Tibial artery (tissue), 4 donors: ENCODE data around the gene SBF1.

Source experiments
- DNase-seq, 2 donors: peaks; one replicate each; pipeline ENCODE4 v3.0.0-alpha.2; 2019
- H3K27ac ChIP-seq, 2 donors: fragments of 200-600 bp; sonication (generic) in 1 of 2; 1 replicate in 1 of 2; 2 replicates in 1 of 2; pipeline ENCODE4 v1.5.1; 2018 to 2019; ENCODE audit warnings: mild to moderate bottlenecking in 1 of 2
- H3K27me3 ChIP-seq, 2 donors: fragments of 200-600 bp; sonication (generic) in 1 of 2; one replicate each; pipeline versions ENCODE4 v1.5.1 to v1.6.0; 2016 to 2019
- H3K36me3 ChIP-seq, 3 donors: fragments of 200-600 bp; sonication (generic) in 2 of 3; one replicate each; pipeline ENCODE4 v1.5.1; 2016 to 2019; ENCODE audit warnings: mild to moderate bottlenecking in 2 of 3
- H3K4me1 ChIP-seq, 4 donors: fragments of 200-600 bp; sonication (generic) in 2 of 4; 1 replicate in 3 of 4; 2 replicates in 1 of 4; pipeline ENCODE4 v1.5.1; 2016 to 2019
- H3K4me3 ChIP-seq, 2 donors: fragments of 200-600 bp; sonication (generic) in 1 of 2; 1 replicate in 1 of 2; 2 replicates in 1 of 2; pipeline ENCODE4 v1.5.1; 2018 to 2019; ENCODE audit warnings: mild to moderate bottlenecking in 2 of 2
- H3K9me3 ChIP-seq, 3 donors: fragments of 200-600 bp; sonication (generic) in 1 of 3; one replicate each; pipeline ENCODE4 v1.5.1; 2016 to 2019
- CTCF ChIP-seq, 2 experiments: fragments of 200-600 bp in 1 of 2; fragments of 450-650 bp in 1 of 2; IDR thresholded peaks; one replicate each; pipeline ENCODE4 v1.5.1; 2017 to 2019; ENCODE audit warnings: antibody characterized with exemption in 2 of 2, mild to moderate bottlenecking in 1 of 2, moderate library complexity in 1 of 2
- intact Hi-C: fragments of 100-400 bp; cut with DNase I; formaldehyde crosslinking; loops from one replicate; pipeline ENCODE4 v1.15.0; 2023; ENCODE audit warnings: low total_unique reads

The SBF1 gene

GRCh38 chr22:50420581-50420980 lies 54.3 kb downstream of the SBF1 start:
- no peaks in the 10 kb centered on the region for H3K4me1 ChIP-seq
- intact Hi-C loops, result no loop called here
- DNase-seq, result no peak
- peaks cover 82 to 97% (median 90%) of the 10 kb centered on the region in 3 donors for H3K36me3 ChIP-seq
- no peak for TF ChIP-seq CTCF (IDR thresholded peaks at IDR 0.05)
- H3K27me3 ChIP-seq, result no peaks in the 10 kb centered on the region
- H3K4me3 ChIP-seq, result no peak overlapping the region
- no peak overlapping the region for H3K27ac ChIP-seq
- H3K9me3 ChIP-seq, result no peaks in the 10 kb centered on the region

- Histone ChIP-seq H3K36me3 (peaks cover 83 to 97% (median 91%) of the 10 kb centered on the region in 3 donors), H3K4me1 (no peaks in the 10 kb centered on the region), H3K4me3 (no peak overlapping the region), H3K27me3 (no peaks in the 10 kb centered on the region), H3K9me3 (no peaks in the 10 kb centered on the region), H3K27ac (no peak overlapping the region)
- intact Hi-C loops, result no loop called here
- no peak for DNase-seq
- no peak for TF ChIP-seq CTCF (IDR thresholded peaks at IDR 0.05)
These were observed 54.8 kb downstream of the SBF1 start for GRCh38 chr22:50420015-50420414.

GRCh38 chr22:50419116-50419515 lies 55.7 kb downstream of the SBF1 start:
- no peak for DNase-seq
- intact Hi-C loops, result no loop called here
- no peak overlapping the region for H3K27ac ChIP-seq
- TF ChIP-seq CTCF (IDR thresholded peaks at IDR 0.05), result no peak
- H3K4me1 ChIP-seq, result no peaks in the 10 kb centered on the region
- no peaks in the 10 kb centered on the region for H3K27me3 ChIP-seq
- H3K9me3 ChIP-seq, result no peaks in the 10 kb centered on the region
- no peak overlapping the region for H3K4me3 ChIP-seq
- H3K36me3 ChIP-seq, result peaks cover 82 to 99% (median 97%) of the 10 kb centered on the region in 3 donors

- H3K4me3 ChIP-seq, result no peak overlapping the region
- no peaks in the 10 kb centered on the region for H3K9me3 ChIP-seq
- DNase-seq, result no peak
- H3K36me3 ChIP-seq, result peaks cover 77 to 99% (median 97%) of the 10 kb centered on the region in 3 donors
- intact Hi-C loops, result no loop called here
- H3K27me3 ChIP-seq, result no peaks in the 10 kb centered on the region
- TF ChIP-seq CTCF (IDR thresholded peaks at IDR 0.05), result no peak
- H3K4me1 ChIP-seq, result no peaks in the 10 kb centered on the region
- no peak overlapping the region for H3K27ac ChIP-seq
These were observed 56.2 kb downstream of the SBF1 start for GRCh38 chr22:50418624-50419023.

GRCh38 chr22:50417411-50418210 lies 57.2 kb downstream of the SBF1 start:
- no peak for DNase-seq
- peaks cover 68 to 98% (median 88%) of the 10 kb centered on the region in 3 donors for H3K36me3 ChIP-seq
- intact Hi-C loops, result no loop called here
- H3K27me3 ChIP-seq, result no peaks in the 10 kb centered on the region
- no peak overlapping the region for H3K4me3 ChIP-seq
- no peak overlapping the region for H3K27ac ChIP-seq
- no peaks in the 10 kb centered on the region for H3K9me3 ChIP-seq
- TF ChIP-seq CTCF (IDR thresholded peaks at IDR 0.05), result no peak
- H3K4me1 ChIP-seq, result no peaks in the 10 kb centered on the region
